T-helper 2 cell (primary cell): Measurements from ENCODE around the gene NAV1.
"Not testable (repeated sequence)": the region's sequence is repeated elsewhere in the genome, so short reads cannot be mapped to it uniquely, and the experiment has no call there.

Experiments
- DNase-seq, 5 experiments: peaks; one replicate each; pipeline versions ENCODE4 v3.0.0 to v3.0.0-alpha.2; 2012 to 2022

NAV1 gene

DNA sequence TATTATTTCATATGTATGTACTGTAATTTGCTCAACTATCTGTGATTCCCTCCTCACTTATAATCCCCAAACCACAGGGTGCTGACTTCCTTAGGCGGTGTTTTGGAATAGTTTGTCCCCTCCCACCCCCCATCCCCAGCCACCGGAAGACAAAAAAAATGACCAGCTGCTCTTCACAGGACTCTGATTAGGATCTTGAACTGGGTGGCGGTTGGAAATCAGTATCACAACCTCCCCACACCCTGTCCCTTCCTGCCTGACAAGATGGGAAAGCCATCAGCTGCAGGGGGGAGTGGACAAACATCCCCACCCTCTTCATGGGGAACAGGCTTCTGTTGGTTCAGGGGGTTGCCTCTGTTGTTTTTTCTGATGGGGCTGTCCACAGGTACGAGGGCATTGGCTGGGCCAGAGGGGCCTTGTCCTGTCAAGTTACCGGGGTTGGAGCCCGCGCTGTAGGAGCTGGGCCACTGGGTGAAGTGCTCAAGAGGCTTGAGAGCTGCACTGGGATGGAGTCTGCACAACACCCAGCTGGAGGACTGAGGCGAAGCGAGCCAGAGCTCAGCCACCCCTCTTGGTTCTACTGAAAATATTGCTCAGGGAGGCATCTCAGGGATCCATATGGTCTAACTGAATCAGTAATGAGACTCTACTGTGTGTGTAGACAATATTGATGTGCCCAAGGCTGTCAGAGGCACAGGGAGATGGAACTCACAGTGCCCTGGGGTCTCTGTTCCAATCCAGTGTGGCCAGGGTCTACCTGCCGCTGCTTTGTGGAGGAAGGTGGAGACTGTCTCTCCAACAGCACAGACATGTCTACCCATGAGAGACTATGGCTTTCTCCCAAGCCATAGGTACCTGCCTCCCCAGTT lies 28.2 kb downstream of the NAV1 start:
- no peak for DNase-seq

DNA sequence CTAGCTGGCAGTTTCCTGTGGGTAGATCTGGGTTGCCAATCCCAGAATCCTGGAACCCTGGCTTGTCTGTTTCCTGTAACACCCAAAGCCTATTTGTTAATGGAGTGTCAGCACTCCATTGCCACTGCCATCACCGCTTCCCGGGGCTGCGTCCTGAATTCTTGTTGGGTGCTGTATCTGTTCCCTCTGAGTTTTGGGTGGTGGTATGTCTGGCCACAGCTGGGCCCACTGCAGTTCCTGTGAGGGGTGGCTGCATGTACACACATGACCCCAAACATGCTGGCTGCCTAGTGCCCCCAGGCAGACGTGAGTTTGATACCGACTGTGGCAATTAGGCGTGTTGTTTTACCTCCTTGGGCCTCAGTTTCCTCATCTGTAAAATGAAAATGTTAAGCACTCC lies 29.3 kb downstream of the NAV1 start:
- DNase-seq, result no peak

DNA sequence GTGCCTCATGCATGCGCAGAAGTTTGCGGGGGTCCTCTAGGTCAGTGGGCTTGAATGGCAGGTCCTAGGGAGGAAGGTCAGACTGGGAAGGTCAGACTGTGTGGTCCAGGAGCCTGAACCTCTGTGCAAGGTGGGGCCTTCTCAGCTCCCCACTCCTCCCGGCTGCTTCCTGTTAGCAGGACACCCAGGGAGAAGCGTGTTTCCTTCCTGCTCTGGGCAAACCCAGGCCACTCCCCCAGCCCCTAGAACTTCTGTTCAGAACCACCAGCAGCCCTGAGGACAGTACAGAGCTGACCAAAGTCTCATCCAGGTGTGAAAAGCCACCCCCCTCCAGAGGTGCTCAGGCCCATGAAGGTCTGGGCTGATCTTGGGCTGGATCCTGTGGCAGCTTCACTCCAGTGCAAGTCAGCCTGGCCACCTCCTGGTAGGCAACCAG lies 29.9 kb downstream of the NAV1 start:
- DNase-seq, result no peak

DNA sequence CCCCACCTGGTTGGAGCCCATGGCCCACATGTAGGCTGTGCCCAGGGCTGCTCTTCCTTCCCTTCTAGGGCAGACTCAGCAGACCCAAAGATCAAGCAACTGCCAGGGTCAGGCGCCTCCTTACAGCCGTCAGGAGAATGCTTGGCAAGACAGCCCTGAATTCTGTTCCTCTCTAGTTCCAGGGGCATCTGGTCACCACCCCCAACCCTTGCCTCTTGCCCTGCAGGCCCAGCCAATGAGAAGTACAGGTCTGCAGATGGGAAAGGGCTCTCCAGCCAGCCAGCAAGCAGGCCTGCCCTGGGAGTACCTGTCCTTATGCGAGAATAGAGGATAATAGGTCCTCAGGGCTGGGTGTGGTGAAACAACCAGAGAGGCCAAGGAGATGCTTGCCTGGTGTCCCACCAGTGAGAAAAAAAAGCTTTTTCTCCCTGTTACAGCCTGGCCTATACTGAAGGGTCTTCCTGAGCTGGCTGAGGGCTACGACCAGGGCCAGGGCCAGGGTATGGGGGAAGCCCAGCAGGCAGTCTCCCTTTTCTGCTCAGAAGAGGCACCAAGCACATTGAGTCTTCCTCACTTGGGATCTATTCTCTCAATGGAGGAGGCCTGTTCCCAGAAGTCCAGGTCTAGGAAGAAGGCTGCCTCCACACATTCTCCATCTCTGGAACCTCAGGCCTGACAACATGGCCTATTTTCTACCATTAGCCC lies 31.4 kb downstream of the NAV1 start:
- no peak for DNase-seq

DNA sequence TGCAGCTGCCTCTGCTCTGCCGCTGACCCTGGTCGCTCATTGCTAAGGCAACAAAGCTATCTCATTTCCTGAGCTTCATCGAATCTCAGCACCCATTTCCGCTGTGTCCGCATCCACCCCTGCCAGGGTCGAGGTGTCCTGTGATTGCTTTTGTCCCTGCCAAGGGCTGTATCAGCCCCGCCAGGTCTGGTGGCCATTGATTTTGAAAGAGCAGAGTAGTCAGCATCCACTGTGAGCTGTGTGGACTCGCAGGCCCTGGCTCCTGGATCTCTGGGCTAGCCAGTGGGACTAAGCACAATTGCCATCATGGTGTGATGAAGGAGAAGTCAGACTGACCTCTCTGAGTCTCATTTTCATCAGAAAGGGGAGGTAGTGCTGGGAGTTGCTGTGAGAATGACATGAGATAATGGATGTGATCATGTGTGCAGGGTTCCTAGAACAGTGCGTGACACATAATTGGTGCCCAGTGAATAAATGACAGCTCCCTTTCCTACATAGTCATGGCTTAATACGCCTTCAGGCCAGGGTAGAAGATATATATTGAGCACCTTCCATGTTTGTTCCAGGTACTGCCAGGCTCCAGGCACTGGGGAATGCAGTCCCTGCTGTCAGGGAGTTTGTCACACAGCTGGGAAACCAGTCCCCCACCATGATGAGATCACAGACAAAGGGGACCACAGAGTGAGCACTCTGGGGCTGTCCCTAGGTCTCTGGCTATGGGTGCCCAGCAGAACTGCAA lies 32.1 kb downstream of the NAV1 start:
- no peak for DNase-seq

DNA sequence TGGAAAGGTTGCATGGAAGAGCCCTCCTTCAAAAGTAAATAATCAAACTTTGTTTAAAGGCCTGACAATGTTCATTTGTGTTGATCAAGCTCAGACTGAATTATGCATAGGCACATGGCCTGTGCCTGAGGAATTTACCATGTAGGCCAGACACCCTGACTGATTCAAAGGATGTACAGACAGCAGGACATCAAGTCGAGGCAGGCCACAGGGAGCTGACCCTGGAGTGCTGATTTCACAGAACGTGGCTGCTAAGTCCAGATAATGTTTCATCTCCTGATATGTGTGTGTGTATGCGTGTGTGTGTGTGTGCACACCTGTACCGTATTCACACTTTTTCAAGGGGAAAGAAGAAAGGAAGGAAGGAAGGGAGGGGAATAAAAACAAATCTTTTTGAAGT lies 34.1 kb downstream of the NAV1 start:
- DNase-seq, result no peak

DNA sequence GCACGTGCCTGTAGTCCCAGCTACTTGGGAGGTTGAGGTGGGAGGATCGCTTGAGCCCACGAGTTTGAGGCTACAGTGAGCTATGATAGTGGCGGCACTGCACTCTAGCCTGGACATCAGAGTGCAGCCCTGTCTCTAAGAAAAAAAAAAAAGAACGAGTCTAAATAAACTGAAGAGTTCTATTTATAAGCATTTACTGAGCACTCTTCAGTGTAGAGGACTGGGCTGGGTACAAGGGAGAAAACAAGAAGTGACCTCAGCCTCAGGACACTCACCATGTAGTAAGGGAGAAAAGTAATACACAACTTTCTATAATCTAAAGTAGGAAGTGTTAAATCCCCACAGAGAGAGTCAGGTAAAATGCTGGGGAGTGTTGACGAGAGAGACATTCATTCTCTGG lies 35.0 kb downstream of the NAV1 start:
- DNase-seq, result no peak

DNA sequence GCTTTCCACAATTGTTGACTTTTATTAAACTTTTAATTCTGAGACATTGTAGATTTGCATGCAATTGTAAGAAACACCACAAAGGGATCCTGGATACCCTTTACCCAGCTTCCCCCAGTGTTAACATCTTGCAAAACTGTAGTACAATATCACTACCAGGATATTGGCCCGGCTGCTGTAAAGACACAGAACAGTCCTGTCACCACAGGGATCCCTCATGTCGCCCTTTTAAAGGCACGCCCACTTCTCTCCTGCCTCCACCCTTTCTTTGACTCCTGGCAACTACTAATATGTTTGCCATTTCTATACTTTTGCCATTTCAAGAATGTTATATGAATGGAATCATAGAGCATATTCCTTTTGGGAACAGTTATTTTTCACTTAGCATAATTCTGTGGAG lies 37.0 kb downstream of the NAV1 start:
- DNase-seq, result no peak

DNA sequence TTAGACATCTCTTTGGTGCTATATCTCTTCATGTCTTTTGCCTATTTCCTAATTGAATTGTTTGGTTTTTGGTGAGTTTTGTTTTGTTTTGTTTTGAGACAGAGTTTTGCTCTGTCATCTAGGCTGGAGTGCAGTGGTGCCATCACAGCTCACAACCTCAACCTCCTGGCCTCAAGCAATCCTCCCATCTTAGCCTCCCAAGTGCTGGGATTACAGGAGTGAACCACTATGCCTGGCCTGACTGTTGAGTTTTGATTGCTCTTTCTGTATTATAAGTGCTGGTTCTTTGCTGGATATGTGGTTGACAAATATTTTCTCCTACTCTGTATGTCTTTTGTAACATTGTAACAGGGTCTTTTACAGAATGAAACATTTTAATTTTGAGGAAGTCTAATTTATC lies 38.0 kb downstream of the NAV1 start:
- no peak for DNase-seq

DNA sequence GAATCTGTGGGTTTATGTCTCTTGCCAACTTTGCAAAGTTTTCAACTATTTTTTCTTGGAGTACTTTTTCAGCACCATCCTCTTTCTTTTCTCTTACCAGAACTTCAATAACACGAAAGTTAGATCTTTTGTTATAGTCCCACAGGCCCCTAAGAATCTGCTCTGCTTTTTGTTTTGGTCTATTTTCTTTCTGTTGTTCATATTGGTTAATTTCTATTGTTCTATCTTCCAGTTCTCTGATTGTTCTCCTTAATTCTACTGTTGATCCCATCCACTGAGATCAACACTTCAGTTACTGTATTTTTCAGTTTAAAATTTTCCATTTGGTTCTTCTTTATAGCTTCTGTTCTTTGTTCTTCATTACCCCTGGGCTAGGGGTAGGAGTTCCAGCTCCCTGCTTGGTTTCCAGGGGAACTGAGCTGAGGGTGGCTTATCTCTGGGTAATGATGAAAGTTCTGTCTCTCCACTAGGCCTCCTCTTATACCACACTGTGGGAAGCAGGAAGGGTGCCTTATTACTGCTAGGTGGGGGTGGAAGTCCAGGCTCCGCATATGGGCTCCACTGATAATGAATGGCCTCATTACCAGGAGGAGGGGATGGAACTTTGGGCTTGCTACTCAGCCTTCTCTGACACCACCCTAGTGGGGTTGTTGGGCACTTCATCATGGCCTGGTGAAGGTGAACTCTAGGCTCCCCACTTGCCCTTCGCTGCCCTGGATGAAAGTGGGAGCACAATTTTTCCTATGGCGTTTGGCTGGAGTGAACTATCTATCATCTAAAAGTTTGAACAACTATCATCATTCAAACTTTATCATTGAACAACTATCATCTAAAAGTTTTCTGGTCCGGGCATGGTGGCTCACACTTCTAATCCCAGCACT lies 39.3 kb downstream of the NAV1 start:
- no peak for DNase-seq

DNA sequence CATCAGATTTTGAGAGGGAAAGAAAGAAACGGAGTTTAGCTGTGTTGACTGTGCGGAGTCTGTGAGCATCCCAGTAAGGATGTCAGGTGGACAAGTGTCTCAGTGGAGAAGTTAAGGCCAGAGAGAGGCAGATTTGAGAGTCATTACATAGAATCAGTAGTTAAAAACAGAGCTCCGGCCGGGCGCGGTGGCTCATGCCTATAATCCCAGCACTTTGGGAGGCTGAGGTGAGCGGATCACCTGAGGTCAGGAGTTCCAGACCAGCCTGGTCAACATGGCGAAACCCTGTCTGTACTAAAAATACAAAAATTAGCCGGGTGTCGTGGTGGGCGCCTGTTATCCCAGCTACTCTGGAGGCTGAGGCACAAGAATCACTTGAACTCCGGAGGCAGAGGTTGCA lies 42.4 kb downstream of the NAV1 start:
- DNase-seq, result not testable (repeated sequence)

DNA sequence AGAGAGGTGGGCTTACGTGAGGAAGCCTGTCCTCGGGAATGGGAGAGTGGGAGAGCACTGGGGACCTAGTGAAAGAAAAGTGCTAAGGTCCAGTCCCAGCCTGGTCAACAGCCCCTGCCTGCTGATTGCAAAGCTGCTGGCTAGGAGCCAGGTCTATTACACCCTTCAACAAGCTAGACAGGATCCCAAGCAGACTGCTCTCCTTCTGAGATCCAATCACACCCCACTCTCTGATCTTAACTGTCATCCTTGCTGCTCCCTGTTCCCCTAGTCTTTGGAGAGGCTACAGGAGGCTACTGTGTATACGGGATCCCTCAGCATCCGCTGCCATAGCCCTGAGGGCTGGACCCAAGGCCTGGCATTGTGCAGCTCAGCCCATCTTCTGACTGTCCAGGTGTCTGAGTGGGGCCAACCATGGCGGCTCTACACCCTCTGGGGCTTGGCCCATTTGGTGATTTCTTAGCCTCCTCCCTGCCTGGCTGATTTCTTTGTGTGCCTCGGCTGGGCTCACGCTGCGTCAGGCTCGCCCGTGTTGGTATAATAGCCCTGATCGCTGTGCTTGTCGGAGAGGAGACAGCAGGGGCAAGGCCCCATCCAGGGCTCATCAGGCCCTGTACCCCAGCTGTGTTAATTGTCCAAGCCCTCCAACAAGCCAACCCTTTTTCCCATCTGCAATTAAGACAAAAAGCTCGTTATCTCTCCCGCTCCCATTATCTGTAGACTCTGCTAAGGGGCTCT lies 43.9 kb downstream of the NAV1 start:
- DNase-seq, result no peak

DNA sequence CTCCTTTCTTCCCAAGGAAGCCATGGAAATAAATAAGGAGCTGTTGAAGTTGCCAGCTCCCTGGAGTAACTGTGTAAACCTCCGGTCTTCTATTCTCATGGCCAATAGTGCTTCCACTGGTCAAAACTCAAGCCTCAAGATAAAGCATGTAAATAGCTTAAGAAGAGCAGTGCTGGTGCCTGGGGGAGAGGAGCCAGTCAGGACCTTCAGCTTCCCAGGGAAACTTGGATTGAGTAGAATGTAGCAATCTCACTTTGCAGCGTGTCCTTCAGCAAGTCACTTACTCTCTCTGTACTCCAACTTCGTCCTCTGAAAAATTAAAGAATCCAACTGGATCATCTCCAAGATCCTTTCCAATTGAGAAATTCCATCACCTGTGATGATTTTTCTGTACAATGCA lies 44.7 kb downstream of the NAV1 start:
- DNase-seq, result no peak

DNA sequence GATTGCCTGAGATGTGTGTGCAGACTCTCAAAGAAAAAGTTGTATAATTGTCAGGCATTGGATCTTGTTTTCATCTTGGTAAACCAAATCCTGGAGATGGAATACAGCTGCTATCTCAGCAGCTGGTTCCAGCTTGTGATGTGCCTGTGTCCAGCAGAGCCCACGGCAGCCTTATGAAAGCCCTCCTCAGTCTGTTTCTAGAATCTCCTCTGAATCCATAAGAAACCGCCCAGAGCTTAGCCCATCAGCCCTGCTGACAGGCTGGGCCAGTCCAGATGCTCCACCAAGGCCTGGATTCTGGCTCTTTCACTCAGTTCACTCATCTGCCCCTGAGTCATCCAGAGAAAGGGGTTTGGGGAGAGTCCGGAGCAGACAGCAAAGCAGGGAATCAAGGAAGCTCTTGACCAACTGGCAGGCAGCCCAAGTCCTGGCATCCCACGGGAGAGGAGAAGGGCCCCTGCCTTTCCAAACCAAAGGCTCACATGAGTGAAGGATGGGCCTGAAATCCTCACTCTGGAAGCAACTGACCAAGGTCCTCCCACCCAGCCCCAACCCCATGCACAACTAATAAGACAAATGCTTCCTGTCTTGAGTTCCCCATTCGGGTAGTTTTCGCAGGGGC lies 45.7 kb downstream of the NAV1 start:
- DNase-seq, result no peak

DNA sequence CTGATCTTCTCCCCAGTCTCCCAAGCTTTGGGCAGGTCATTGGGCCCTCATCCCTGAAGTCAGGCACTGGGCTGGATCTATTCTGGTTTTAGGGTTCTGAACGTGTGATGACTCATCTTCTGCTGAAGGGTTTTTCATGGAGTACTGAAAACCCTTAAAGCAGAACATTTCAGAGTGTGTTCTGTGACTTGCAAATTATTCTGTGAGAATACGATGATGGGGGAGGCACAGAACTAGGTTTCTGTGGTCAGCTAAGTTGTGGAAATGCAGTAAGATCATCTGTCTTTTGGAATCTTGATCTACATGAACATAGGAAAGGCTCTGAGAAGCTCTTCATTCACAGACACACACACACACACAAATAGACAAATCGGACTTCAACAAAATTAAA lies 46.2 kb downstream of the NAV1 start:
- no peak for DNase-seq

DNA sequence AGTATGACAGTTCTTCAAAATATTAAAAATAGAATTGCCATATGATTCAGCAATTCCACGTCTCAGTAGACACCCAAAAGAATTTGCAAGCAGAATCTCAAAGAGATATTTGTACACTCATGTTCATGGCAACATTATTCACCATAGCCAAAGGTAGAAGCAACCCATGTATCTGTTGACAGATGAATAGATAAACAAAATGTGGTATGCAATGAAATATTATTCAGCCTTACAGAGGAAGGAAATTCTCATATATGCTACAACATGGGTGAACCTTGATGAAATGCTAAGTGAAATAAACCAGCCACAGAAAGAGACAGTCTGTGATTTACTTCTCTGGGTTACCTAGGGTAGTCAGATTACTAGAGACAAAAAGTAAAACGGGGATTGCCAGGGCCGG lies 47.0 kb downstream of the NAV1 start:
- no peak for DNase-seq

DNA sequence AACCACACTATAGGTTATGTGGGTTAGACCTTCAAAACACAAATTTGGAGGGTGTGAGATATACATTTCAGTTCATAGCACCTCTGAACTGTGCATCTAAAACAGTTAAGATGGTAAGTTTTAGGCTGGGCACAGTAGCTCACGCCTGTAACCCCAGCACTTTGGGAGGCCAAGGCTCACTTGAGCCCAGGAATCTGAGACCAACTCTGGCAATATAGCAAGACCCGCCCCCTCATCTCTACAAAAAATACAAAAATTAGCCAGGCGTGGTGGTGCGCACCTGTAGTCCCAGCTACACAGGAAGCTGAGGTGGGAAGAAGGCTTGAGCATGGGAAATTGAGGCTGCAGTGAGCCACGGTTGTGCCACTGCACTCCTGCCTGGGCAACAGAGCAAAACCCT lies 47.9 kb downstream of the NAV1 start:
- no peak for DNase-seq

DNA sequence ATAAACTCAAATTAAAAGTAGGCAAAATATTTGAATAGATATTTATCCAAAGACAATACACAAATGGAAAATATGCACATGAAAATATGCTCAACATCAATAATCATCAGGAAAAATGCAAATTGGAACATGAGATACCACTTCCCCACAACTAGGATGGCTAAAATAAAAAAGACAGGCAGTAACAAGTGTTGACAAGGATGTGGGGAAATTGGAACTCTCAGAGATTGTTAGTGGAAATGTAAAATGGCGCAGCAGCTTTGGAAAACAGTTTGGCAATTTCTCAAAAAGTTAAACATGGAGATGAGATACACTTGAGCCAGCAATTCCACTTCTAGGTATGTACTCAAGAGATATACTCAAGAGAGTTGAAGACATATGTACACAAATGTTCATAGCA lies 48.8 kb downstream of the NAV1 start:
- DNase-seq, result no peak
